SU-DHL-6 (cell line): ENCODE data around the gene BAIAP2L1.
A peak's percentile ranks its signal among the peaks of the same experiment; 100 is the strongest.

Source experiments
- H2AFZ ChIP-seq: fragments of 200-600 bp; sonication (generic); 2 replicates; pipeline ENCODE4 v1.6.1; 2014; ENCODE audit warnings: low read depth, mild to moderate bottlenecking, moderate library complexity, mixed read lengths, antibody characterized with exemption, low read length; ENCODE audit not compliant: severe bottlenecking
- H3F3A ChIP-seq: fragments of 200-600 bp; shearing (Covaris generic); 2 replicates; pipeline ENCODE4 v1.6.0; 2016; ENCODE audit warnings: antibody characterized with exemption, mild to moderate bottlenecking; ENCODE audit not compliant: insufficient read depth
- H3K27ac ChIP-seq: fragments of 200-600 bp; sonication (generic); 2 replicates; pipeline ENCODE4 v1.5.1; 2016; ENCODE audit warnings: low read depth, mild to moderate bottlenecking, low read length, moderate library complexity, mixed read lengths
- H3K27me3 ChIP-seq: fragments of 200-600 bp; sonication (generic), shearing (Covaris generic); 2 replicates; pipeline ENCODE4 v1.6.0; 2014; ENCODE audit warnings: mild to moderate bottlenecking, low read length
- H3K36me3 ChIP-seq: fragments of 200-600 bp; sonication (generic); 2 replicates; pipeline ENCODE4 v1.6.1; 2014; ENCODE audit warnings: mild to moderate bottlenecking, low read length, mixed read lengths
- H3K4me2 ChIP-seq: fragments of 300-600, 200-600 bp; shearing (Covaris generic), sonication (generic); 2 replicates; pipeline ENCODE4 v1.6.0; 2014; ENCODE audit warnings: low read length, low read depth, mild to moderate bottlenecking; ENCODE audit not compliant: poor library complexity, severe bottlenecking
- H3K4me3 ChIP-seq: fragments of 200-600 bp; sonication (generic); 2 replicates; pipeline ENCODE4 v1.5.1; 2014; ENCODE audit warnings: antibody characterized with exemption, low read length, mild to moderate bottlenecking, mixed read lengths; ENCODE audit not compliant: insufficient read depth, poor library complexity, severe bottlenecking
- H3K79me2 ChIP-seq: fragments of 200-600 bp; sonication (generic); 2 replicates; pipeline ENCODE4 v1.6.1; 2014; ENCODE audit warnings: mild to moderate bottlenecking, low read length, moderate library complexity; ENCODE audit not compliant: insufficient read depth
- H3K9ac ChIP-seq: fragments of 200-600 bp; sonication (generic); 2 replicates; pipeline ENCODE4 v1.7.0; 2014; ENCODE audit warnings: mild to moderate bottlenecking, low read length
- H3K9me2 ChIP-seq: fragments of 200-600 bp; sonication (generic); replicated peaks from 2 replicates; pipeline ENCODE4 v1.6.1; 2014; ENCODE audit warnings: low read length; ENCODE audit not compliant: insufficient read depth
- H3K9me3 ChIP-seq: fragments of 200-600 bp; sonication (generic); 2 replicates; pipeline ENCODE4 v1.6.1; 2014; ENCODE audit warnings: low read length, mixed read lengths; ENCODE audit not compliant: insufficient read depth
- H4K20me1 ChIP-seq: fragments of 200-600 bp; sonication (generic); 2 replicates; pipeline ENCODE4 v1.6.1; 2014; ENCODE audit warnings: low read depth, mild to moderate bottlenecking, antibody characterized with exemption, low read length, moderate library complexity, mixed read lengths
- EZH2phosphoT487 ChIP-seq: fragments of 200-600 bp; sonication (generic), shearing (Covaris generic); conservative IDR thresholded peaks from 2 replicates; pipeline ENCODE4 v1.6.1; 2018; ENCODE audit warnings: mild to moderate bottlenecking, antibody characterized with exemption, low read length, moderate library complexity, mixed read lengths
- TF ChIP-seq, protein P1 (sequence below): fragments of 200-600 bp; sonication (generic); IDR thresholded peaks from one replicate; pipeline ENCODE4 v1.5.1; 2017; ENCODE audit warnings: antibody characterized with exemption, mild to moderate bottlenecking, low read length, moderate library complexity; ENCODE audit not compliant: insufficient read depth, poor library complexity, severe bottlenecking

The BAIAP2L1 gene

DNA sequence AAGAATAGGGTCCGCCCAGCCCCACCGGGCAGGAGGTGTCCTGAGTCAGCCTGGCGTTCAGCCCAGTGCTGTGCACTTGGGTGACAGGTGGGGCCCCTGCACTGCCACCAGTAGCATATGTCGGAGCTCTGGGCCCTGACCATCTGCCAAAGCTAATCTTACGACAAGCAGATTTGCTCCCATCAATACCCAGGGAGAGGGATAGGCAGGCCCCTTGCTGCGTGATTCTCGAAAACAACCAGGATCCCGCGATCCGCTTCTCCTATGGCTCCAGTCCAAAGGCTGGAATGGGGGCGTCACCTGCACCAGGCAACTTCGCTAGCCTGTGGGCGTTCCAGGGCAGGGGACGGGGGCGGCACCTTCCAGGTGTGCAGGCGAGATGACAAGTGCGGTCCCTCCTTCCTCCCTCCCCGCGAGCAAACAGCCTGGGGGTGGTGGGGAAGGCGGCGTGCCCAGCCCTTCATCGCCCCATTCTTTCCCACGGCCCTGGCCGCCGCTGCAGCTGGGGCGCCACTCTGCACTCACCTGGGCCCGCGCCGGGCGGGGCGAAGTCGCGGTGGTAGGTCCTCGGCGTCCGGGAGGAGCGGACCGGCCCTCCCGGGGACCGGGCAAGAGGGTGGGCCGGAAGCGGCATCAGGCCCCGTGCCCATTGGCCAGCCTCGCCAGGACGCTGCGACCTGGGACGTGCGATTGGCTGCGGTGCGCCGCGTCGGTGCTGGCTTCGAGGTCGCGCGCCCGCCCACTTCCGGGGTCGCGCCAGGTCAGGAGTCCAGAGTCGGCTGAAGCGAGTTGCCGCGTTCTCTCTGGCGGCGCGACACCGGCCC is 149.1 kb downstream of the BAIAP2L1 start, which contains the start of gene TECPR1:
Gene TECPR1 (minus strand): TSS at position 632 of the 824 bp plus-strand sequence. CDS start 6,086 bp downstream, outside the sequence.
- peak within 1 kb of the TSS; percentile 63 for H3K4me2 ChIP-seq
- no peaks in the 10 kb centered on the region for H3K9me2 ChIP-seq
- no peaks in the 10 kb centered on the region for H3K9me3 ChIP-seq
- H4K20me1 ChIP-seq = no peaks in the 10 kb centered on the region
- peak within 1 kb of the TSS; percentile 55 for H3K27ac ChIP-seq
- H3K36me3 ChIP-seq = no peaks in the 10 kb centered on the region
- peaks cover 10% of the 10 kb centered on the region for H3F3A ChIP-seq
- peak within 1 kb of the TSS; percentile 63 for H3K4me3 ChIP-seq
- TF ChIP-seq, protein P1, sequence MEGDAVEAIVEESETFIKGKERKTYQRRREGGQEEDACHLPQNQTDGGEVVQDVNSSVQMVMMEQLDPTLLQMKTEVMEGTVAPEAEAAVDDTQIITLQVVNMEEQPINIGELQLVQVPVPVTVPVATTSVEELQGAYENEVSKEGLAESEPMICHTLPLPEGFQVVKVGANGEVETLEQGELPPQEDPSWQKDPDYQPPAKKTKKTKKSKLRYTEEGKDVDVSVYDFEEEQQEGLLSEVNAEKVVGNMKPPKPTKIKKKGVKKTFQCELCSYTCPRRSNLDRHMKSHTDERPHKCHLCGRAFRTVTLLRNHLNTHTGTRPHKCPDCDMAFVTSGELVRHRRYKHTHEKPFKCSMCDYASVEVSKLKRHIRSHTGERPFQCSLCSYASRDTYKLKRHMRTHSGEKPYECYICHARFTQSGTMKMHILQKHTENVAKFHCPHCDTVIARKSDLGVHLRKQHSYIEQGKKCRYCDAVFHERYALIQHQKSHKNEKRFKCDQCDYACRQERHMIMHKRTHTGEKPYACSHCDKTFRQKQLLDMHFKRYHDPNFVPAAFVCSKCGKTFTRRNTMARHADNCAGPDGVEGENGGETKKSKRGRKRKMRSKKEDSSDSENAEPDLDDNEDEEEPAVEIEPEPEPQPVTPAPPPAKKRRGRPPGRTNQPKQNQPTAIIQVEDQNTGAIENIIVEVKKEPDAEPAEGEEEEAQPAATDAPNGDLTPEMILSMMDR = no peak
- no peak for TF ChIP-seq EZH2phosphoT487
- peak within 1 kb of the TSS; percentile 65 for H3K9ac ChIP-seq
- H2AFZ ChIP-seq = peak within 1 kb of the TSS; percentile 82
- H3K27me3 ChIP-seq = no peaks in the 10 kb centered on the region
- peaks cover 8% of the 10 kb centered on the region for H3K79me2 ChIP-seq

DNA sequence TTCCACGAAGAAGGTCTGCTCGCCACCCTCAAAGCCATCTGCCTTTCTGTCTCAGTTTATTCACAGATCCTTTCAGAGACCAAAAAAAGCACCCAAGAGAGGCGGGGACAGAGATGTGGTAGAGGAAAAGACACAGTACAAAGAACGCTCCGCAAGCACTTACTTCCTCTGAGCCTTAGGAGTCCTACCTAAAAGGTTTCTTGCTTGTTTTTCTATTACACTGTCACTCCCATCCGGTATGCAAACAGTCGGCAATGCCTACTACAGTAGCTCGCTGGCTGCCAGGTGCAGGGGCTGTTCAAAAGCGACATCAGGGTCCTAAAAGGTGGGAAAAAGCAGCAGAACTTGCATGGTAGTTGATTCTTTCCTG is 149.7 kb downstream of the BAIAP2L1 start:
- peak overlapping the region; percentile 82 for H2AFZ ChIP-seq
- no peaks in the 10 kb centered on the region for H4K20me1 ChIP-seq
- H3K27ac ChIP-seq = peak overlapping the region; percentile 55
- H3K36me3 ChIP-seq = no peaks in the 10 kb centered on the region
- TF ChIP-seq EZH2phosphoT487 = no peak
- TF ChIP-seq, protein P1 = no peak
- peak overlapping the region; percentile 63 for H3K4me2 ChIP-seq
- no peaks in the 10 kb centered on the region for H3K9me2 ChIP-seq
- peaks cover 8% of the 10 kb centered on the region for H3K79me2 ChIP-seq
- no peaks in the 10 kb centered on the region for H3K9me3 ChIP-seq
- no peaks in the 10 kb centered on the region for H3K27me3 ChIP-seq
- peak overlapping the region; percentile 63 for H3K4me3 ChIP-seq
- H3K9ac ChIP-seq = peak overlapping the region; percentile 65
- peaks cover 10% of the 10 kb centered on the region for H3F3A ChIP-seq

GRCh38 chr7:98250789-98251188 is 150.1 kb downstream of the BAIAP2L1 start:
- Histone ChIP-seq H3K4me3 (peak overlapping the region; percentile 63), H3K9me3 (no peaks in the 10 kb centered on the region), H3K9ac (peak overlapping the region; percentile 65), H3K27ac (peak overlapping the region; percentile 55), H3K4me2 (peak overlapping the region; percentile 63), H3K9me2 (no peaks in the 10 kb centered on the region), H3K36me3 (no peaks in the 10 kb centered on the region), H2AFZ (peak overlapping the region; percentile 82), H3K79me2 (peaks cover 8% of the 10 kb centered on the region), H4K20me1 (no peaks in the 10 kb centered on the region), H3K27me3 (no peaks in the 10 kb centered on the region), H3F3A (peaks cover 10% of the 10 kb centered on the region)
- TF ChIP-seq, protein P1 = peak; percentile 12
- TF ChIP-seq EZH2phosphoT487 = no peak
